Activated CD4-positive, CD25-positive, alpha-beta regulatory T cell treated with anti-CD3 and anti-CD28 coated beads, Interleukin-2, amount 50 U/mL, for 24 hours (primary cell): ENCODE results near the gene ARHGAP8.
"Not testable (repeated sequence)": the region's sequence is repeated elsewhere in the genome, so short reads cannot be mapped to it uniquely, and the experiment has no call there.

ENCODE experiments used
- ATAC-seq, 2 donors: fragments of 150-1000 bp; cut with Tn5 transposase; one replicate each; pipeline ENCODE4 v1.10.0; 2021; ENCODE audit warnings: mild to moderate bottlenecking in 1 of 2, moderate library complexity in 1 of 2

ARHGAP8 gene

DNA sequence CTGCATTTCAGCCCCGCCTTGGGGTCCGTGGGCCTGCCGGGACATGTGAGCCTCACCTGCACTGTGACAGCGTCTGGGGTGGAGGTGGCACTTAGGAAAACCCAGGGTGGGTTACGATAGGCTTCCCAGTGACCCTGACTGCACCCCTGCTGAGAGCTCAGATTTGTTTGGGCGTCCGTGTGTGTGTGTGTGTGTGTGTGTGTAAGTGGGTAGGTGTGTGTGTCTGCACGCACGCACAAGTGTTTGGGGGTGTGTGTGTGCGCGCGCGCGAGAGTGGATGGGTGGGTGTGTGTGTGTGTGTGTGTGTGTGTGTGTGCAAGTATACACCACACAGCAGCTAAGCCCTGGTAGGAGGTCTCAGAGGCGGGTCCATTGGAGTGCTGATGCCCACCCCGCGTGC lies 12.1 kb upstream of the ARHGAP8 start:
- no peak for ATAC-seq

DNA sequence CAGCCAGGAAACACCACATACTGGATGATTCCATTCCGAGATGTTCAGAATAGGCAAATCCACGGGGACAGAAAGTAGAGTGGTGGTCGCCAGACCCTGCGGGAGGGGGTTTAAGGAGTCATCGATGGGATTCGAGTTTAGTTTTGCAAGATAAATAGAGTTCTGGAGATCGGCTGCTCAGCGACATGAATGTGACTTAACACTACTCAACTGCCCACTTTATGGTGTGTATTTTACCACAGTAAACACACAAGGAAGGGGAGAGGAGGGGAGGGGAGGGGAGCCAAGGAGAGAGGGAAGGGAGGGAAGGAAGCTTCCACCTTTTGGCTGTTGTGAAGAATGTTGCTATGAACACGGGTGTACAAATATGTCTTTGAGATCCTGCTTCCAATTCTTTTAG lies 10.4 kb upstream of the ARHGAP8 start:
- no peak for ATAC-seq

- ATAC-seq: no peak
Observed at GRCh38 chr22:44743247-44743646, 9.1 kb upstream of the ARHGAP8 start.

DNA sequence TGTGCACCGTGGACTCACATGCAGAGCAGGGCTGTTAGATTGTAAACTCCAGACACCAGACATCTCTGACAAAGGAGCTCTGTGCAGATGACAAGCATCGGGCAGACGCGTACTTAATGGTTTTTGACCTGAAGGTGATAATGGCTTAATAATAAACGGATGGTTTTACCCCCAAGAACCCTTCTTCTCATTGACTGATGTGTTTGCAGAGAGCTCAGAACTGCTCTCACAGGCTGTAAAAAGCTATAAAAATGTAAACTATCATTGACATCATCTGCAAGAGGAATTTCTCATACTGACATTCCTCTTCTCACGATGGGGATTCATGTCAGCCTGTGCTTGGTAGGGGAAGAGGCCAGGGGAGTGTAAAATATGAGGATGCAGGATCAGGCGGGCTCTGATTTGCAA lies 8.6 kb upstream of the ARHGAP8 start:
- ATAC-seq: no peak

- ATAC-seq: no peak
Observed at GRCh38 chr22:44745853-44746789, 6.3 kb upstream of the ARHGAP8 start.

DNA sequence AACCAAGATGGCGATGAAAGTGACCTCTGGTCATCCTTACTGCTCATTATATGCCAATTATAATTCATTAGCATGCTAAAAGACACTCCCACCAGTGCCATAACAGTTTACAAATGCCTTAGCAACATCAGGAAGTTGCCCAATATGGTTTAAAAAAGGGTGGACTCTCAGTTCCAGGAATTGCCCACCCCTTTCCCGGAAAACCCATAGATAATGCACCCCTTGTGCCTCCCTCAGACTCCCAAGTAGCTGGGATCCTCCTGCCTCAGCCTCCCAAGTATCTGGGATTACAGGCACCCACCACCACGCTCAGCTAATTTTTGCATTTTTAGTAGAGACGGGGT lies 4.6 kb upstream of the ARHGAP8 start:
- ATAC-seq: not testable (repeated sequence)

GRCh38 chr22:44748524-44748923 lies 3.9 kb upstream of the ARHGAP8 start:
- no peak for ATAC-seq

GRCh38 chr22:44750481-44750880 lies 1.9 kb upstream of the ARHGAP8 start:
- no peak for ATAC-seq

DNA sequence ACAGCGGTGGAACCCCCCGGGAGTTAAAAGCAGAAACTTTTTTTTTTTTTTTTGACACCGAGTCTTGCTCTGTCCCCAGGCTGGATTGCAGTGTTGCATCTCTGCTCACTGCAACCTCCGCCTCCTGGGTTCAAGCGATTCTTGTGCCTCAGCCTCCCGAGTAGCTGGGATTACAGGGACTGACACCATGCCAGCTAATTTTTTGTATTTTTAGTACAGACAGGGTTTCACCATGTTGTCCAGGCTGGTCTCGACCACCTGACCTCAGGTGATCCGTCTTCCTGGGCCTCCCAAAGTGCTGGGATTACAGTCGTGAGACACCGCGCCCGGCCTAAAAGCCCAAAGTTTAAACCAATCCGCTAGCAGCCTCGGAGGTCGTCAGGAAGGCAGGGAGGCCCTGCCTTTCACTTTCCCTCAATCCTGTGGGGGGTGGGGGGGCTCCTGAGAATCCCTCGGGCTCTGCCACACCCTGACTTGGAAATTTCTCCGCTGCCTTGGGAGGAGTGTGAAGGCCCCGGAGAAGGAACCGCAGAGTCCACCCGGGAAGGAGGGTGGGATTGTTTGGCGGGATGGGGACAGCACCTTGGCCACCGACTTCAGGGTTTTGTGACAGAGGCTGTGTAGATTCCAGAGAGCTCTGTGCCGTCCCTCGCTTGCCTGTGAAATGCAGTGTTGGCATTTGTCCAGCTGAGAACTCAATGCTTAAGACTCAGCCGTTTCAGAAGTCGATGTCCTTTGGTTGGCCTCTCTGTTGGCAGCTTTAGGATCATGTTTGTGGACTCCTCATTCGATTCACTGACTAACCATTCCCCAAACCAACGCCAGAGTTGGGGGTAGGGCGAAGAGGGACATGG lies 1.0 kb downstream of the ARHGAP8 start:
- no peak for ATAC-seq

DNA sequence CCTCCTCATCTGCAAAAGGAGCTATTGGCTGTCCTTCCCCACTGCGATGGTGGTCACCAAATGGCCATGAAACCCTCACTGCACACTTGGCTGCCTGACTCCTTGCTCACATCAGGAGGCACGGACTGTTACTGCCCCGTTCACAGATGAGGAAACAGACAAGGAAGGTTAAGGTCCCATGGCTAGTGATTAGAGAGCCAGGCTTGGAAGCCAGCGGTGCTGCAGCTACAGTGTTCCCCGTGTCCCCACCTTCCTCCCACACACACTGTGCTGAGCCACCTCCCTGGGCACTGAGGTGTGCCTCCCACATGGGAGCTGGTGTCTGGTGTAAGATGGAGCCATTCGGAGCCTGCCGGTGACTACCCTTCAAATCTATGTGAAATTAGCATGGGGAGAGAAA lies 2.6 kb downstream of the ARHGAP8 start:
- no peak for ATAC-seq

DNA sequence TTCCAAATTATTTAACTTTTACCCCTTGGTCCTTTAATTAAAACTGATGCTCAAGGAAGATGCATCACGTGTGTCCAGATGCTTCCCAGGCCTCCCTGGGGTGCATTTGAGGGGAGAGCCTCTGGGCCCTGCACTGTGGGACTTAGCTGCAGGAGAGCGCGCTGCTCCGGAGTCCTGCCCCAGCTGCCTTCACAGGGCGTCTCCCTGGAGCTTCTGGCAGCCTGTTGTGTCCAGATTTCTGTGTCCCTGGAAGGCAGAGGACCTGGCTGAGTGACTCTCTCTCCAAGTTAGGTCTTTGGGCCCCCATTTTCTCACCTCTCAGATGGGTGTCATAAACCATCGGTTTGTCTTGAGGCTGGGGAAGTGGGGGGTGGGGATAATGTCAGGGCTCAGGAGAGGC lies 3.0 kb downstream of the ARHGAP8 start:
- ATAC-seq: no peak

DNA sequence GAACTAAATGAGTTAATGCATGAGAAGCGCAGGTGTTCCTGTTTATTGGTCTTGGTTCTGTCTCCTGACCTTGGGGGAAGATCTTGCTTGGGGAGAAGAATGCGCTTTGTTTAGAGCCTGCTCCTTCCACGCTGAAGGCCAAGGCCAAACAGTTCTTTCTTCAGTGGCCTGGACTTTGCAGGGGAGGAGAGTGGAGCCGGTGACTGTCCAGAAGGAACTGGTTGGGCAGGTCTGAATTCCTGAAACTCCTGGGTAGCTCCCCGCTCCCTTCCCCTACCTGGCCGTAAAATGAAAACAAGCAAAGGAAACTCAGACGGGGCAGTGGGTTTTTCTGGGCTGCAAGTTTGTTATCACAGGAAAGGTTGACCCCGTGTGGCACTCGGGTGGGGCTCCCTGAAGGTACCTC lies 3.6 kb downstream of the ARHGAP8 start:
- no peak for ATAC-seq

GRCh38 chr22:44758344-44758973 lies 6.1 kb downstream of the ARHGAP8 start:
- ATAC-seq: no peak

DNA sequence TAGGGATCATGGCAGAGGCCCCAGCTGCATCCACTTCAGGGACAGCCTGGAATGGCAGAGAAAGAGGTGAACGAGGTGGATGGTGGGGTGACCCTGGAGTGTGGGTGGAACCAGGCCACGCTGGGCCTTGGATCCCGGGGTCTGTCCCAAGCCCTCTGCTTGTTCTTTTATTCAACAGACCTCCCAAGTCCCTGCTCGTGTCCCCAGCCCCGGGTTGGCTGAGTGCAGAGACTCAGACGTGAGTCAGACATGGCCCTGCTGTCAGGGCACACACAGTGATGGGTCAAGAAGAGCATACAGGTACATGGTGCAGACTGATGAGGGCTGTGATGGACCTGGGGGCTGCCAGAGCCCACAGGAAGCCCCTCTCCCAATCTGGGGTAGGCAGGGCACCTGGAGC lies 6.6 kb downstream of the ARHGAP8 start:
- no peak for ATAC-seq

DNA sequence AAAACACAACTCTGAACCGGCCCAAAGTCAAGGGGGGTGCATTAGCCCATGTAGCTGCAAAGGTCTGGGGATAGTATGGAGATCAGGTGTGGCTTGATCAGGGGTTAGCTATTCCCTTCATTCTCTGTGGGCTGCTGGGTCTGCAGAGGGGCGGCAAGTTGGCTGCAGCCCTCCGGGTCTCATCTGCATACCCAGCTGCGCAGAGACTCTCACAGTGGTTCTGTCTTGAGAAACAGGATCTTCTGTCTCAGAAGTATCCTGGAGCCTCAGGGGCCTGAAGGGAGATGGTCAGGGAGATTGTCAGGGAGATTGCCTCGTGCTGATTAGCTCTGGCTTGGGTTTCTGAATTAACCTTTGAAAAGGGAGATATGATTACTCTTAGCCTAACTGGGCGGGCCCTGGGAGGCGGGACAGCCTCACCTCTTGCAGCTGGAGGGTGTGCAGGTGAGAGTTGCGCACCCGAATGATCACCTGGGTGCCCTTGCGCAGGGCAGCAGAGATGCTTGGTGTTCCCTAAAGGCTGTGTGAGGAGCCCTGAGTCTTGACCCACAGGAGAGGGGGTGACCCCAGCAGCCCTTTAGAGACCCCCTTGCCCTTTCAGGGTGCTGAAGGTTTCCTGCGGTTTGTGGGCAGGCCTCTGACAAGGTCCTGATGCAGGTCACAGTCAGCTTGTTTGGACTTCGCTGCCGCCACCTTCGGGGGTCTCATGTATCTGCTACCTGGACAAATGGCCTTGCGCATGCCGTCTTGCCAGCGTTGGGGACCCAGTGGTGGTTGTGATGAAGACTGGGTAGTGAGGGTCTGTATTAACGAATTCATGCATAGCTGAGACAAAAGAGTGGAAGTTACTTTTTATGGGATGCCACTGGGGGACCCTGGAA lies 7.3 kb downstream of the ARHGAP8 start:
- no peak for ATAC-seq

DNA sequence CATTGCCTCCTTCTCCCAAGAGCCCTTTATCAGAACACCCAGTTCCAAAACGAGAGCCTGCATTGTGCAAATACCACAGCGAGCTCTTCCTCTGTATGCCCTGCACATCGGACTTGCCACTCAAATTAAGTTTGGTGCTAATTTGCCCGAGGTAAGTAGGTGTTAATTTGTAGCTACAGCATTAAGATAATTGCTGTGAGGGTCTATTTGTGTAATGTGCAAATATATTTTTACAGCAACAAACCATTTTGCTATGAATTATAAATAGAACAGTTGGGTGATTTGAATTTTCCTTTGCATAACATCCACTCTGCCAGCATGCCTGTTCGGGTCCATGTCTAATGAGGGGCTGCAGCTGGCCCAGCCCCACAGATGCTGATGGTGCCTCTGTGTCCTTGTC lies 8.1 kb downstream of the ARHGAP8 start:
- no peak for ATAC-seq

GRCh38 chr22:44761025-44761424 lies 8.7 kb downstream of the ARHGAP8 start:
- ATAC-seq: no peak

- ATAC-seq: no peak
Observed at GRCh38 chr22:44764373-44764772, 12.0 kb downstream of the ARHGAP8 start.

- ATAC-seq: no peak
Observed at GRCh38 chr22:44764974-44765373, 12.6 kb downstream of the ARHGAP8 start.

DNA sequence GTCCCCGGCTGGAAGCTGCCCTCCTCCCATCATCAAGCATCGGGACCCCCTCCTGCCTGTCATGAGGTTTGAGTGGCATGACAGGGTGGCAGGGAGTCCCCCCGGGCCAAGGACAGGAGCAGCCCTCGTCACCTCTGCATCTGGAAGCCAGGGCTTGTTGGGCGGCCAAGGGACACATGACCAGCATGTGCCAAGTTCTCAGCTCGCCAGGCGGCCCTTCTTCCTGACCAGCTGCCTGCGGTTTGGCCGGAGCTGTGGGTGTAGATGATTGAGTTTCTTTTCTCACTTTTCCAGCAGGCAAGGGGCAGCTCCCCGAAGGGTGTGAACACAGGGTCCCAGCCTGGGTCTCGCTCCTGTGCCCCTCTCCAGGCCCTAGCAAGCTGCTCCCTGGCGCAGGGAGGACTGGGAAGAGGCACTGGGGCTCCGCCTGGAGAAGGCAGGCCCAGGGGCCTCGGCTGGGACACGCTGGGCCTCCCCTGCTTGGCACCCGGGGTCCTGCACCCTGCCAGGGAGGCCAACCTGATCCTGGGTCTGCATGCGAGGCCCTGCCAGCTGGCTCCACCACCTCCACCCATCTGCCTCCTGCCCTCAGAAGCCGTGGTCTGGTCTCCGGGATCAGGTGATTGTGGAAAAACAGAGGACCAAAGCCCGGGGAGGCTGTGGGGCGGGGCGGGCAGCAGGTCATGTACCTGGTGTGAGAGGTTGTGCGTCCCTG lies 13.4 kb downstream of the ARHGAP8 start:
- ATAC-seq: no peak

DNA sequence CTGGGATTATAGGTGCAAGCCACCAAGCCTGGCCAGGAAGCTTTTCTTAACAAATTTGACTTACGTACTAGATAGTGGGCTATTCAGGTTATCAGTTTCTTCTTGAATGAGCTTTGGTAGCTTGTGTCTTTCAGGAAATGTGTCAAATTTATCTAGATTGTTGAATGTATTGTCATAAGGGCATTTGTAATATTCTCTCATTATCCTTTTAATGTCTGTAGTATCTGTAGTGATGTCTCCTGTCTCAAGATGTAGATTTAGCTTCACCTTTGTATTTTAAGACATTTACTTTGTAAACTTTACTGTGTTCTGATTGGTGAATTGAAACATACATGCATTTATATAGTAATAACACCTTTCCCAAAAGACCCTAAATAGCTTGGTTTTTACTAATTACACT lies 20.7 kb downstream of the ARHGAP8 start:
- ATAC-seq: no peak

DNA sequence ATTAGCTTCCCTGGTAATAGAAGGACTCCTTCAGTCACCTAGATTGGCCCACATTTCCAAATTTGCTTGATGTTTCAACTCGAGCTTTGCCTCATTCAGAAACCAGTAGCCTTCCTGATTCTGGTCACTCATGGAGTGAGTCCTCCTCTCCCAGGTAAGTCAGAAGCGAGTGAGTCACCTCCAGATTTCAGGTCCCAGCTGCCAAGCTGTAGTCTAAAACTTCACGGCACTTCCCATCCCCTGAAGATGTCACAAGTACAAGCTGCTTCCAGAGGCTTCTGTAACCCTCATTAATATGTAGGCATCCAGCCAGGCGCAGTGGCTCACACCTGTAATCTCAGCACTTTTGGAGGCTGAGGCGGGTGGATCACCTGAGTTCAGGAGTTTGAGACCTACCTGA lies 23.5 kb downstream of the ARHGAP8 start:
- ATAC-seq: no peak
